Skin epidermis (tissue), 12 donors: ENCODE results near the gene RASGEF1C.

Experiments
- H3K27ac ChIP-seq, 21 experiments: fragments of 200-600 bp; sonication (generic) in 11 of 21; one replicate each; pipeline ENCODE4 v1.5.0; 2020; ENCODE audit warnings: mild to moderate bottlenecking in 3 of 21, inconsistent platforms in 2 of 21, moderate library complexity in 2 of 21
- H3K4me3 ChIP-seq, 7 experiments: fragments of 200-600 bp; sonication (generic) in 2 of 7; one replicate each; pipeline ENCODE4 v1.5.0; 2020; ENCODE audit warnings: inconsistent platforms in 2 of 7, mild to moderate bottlenecking in 2 of 7, moderate library complexity in 1 of 7

The RASGEF1C gene

GRCh38 chr5:180093241-180093640 is 115.8 kb downstream of the RASGEF1C start:
- no peak overlapping the region for H3K4me3 ChIP-seq
- H3K27ac ChIP-seq, result peak overlapping the region in 3 of 21 experiments; percentile 5 to 47 (median 8)

- Histone ChIP-seq H3K4me3 (peak overlapping the region; percentile 22 to 50 (median 39)), H3K27ac (peak overlapping the region in 10 of 21 experiments; percentile 24 to 79 (median 62))
Observed at GRCh38 chr5:180090769-180091546, 118.1 kb downstream of the RASGEF1C start.

- H3K27ac ChIP-seq, result peak overlapping the region in 19 of 21 experiments; percentile 24 to 79 (median 58)
- H3K4me3 ChIP-seq, result peak overlapping the region; percentile 22 to 50 (median 39)
Observed at GRCh38 chr5:180090098-180090768, 118.8 kb downstream of the RASGEF1C start.

- Histone ChIP-seq H3K27ac (peak overlapping the region in 5 of 21 experiments; percentile 24 to 79 (median 78)), H3K4me3 (peak overlapping the region in 3 of 7 experiments; percentile 22 to 50 (median 48))
Observed at GRCh38 chr5:180089628-180090027, 119.4 kb downstream of the RASGEF1C start.

GRCh38 chr5:180088561-180088960 is 120.5 kb downstream of the RASGEF1C start:
- Histone ChIP-seq H3K27ac (no peak overlapping the region), H3K4me3 (no peak overlapping the region)

GRCh38 chr5:180086816-180087399 is 122.1 kb downstream of the RASGEF1C start:
- no peak overlapping the region for H3K4me3 ChIP-seq
- no peak overlapping the region for H3K27ac ChIP-seq

- no peak overlapping the region for H3K27ac ChIP-seq
Observed at GRCh38 chr5:180085837-180086236, 123.2 kb downstream of the RASGEF1C start.

GRCh38 chr5:180084638-180085561 is 124.1 kb downstream of the RASGEF1C start:
- Histone ChIP-seq H3K27ac (no peak overlapping the region), H3K4me3 (no peak overlapping the region)

More at GRCh38 chr5:180085837-180086236, 123.2 kb downstream of the RASGEF1C start:
- H3K4me3 ChIP-seq, result no peak overlapping the region

- no peak overlapping the region for H3K27ac ChIP-seq
Observed at GRCh38 chr5:180083529-180084060, 125.4 kb downstream of the RASGEF1C start.

GRCh38 chr5:180082633-180083420 is 126.2 kb downstream of the RASGEF1C start:
- no peak overlapping the region for H3K4me3 ChIP-seq
- no peak overlapping the region for H3K27ac ChIP-seq

More at GRCh38 chr5:180083529-180084060, 125.4 kb downstream of the RASGEF1C start:
- H3K4me3 ChIP-seq, result no peak overlapping the region

GRCh38 chr5:180081481-180081880 is 127.5 kb downstream of the RASGEF1C start:
- Histone ChIP-seq H3K27ac (no peak overlapping the region), H3K4me3 (no peak overlapping the region)

GRCh38 chr5:180080486-180081280 is 128.3 kb downstream of the RASGEF1C start:
- no peak overlapping the region for H3K27ac ChIP-seq
- no peak overlapping the region for H3K4me3 ChIP-seq

GRCh38 chr5:180079702-180080466 is 129.1 kb downstream of the RASGEF1C start:
- Histone ChIP-seq H3K27ac (no peak overlapping the region), H3K4me3 (no peak overlapping the region)

GRCh38 chr5:180078348-180078747 is 130.7 kb downstream of the RASGEF1C start:
- Histone ChIP-seq H3K4me3 (no peak overlapping the region), H3K27ac (no peak overlapping the region)

- Histone ChIP-seq H3K4me3 (no peak overlapping the region), H3K27ac (no peak overlapping the region)
Observed at GRCh38 chr5:180077594-180078284, 131.3 kb downstream of the RASGEF1C start.

GRCh38 chr5:180075703-180076102 is 133.3 kb downstream of the RASGEF1C start:
- no peak overlapping the region for H3K4me3 ChIP-seq
- H3K27ac ChIP-seq, result no peak overlapping the region
